A549 (cell line): ENCODE data around the gene URGCP.

Experiments
- BHLHE40 ChIP-seq: IDR thresholded peaks from 2 replicates; pipeline ENCODE4 v1.6.1; 2012; ENCODE audit warnings: low read depth, low read length, inconsistent platforms
- EP300 ChIP-seq, 2 experiments: fragments of >200 bp; sonication (Bioruptor Twin); formaldehyde crosslinking; IDR thresholded peaks; 2 replicates in 1 of 2; 3 replicates in 1 of 2; pipeline ENCODE4 v1.6.1; 2016 to 2017
- NFE2L2 ChIP-seq: fragments of 150-350 bp; conservative IDR thresholded peaks from 2 replicates; pipeline ENCODE4 v1.6.1; 2014; ENCODE audit warnings: low read length
- POLR2A ChIP-seq: IDR thresholded peaks from 2 replicates; pipeline ENCODE4 v1.6.1; 2012; ENCODE audit warnings: mild to moderate bottlenecking, low read length
- RAD21 ChIP-seq, 2 experiments: fragments of >200 bp in 1 of 2; sonication (Bioruptor Twin) in 1 of 2; formaldehyde crosslinking in 1 of 2; IDR thresholded peaks in 1 of 2; conservative IDR thresholded peaks in 1 of 2; 2 replicates in 1 of 2; 3 replicates in 1 of 2; pipeline ENCODE4 v1.6.1; 2012 to 2018; ENCODE audit warnings: inconsistent platforms in 1 of 2
- RFX5 ChIP-seq: fragments of 450-650 bp; IDR thresholded peaks from 2 replicates; pipeline ENCODE4 v1.7.1; 2014; ENCODE audit warnings: antibody characterized with exemption, mild to moderate bottlenecking, moderate library complexity
- RNF2 ChIP-seq: fragments of 200-600 bp; sonication (generic); IDR thresholded peaks from 2 replicates; pipeline ENCODE4 v1.6.1; 2016; ENCODE audit warnings: low read depth, mild to moderate bottlenecking, antibody characterized with exemption, moderate library complexity, borderline replicate concordance
- TF ChIP-seq, protein P1 (sequence below): fragments of >200 bp; sonication (Bioruptor Twin); formaldehyde crosslinking; IDR thresholded peaks from 3 replicates; pipeline ENCODE4 v1.5.1; 2016
- TF ChIP-seq, protein P2 (sequence below): fragments of 200-600 bp; sonication (generic); IDR thresholded peaks from 2 replicates; pipeline ENCODE4 v1.6.1; 2016; ENCODE audit warnings: antibody characterized with exemption, mild to moderate bottlenecking, moderate library complexity
- TF ChIP-seq, protein P3 (sequence below): IDR thresholded peaks from 2 replicates; pipeline ENCODE4 v1.6.1; 2012

DNA sequence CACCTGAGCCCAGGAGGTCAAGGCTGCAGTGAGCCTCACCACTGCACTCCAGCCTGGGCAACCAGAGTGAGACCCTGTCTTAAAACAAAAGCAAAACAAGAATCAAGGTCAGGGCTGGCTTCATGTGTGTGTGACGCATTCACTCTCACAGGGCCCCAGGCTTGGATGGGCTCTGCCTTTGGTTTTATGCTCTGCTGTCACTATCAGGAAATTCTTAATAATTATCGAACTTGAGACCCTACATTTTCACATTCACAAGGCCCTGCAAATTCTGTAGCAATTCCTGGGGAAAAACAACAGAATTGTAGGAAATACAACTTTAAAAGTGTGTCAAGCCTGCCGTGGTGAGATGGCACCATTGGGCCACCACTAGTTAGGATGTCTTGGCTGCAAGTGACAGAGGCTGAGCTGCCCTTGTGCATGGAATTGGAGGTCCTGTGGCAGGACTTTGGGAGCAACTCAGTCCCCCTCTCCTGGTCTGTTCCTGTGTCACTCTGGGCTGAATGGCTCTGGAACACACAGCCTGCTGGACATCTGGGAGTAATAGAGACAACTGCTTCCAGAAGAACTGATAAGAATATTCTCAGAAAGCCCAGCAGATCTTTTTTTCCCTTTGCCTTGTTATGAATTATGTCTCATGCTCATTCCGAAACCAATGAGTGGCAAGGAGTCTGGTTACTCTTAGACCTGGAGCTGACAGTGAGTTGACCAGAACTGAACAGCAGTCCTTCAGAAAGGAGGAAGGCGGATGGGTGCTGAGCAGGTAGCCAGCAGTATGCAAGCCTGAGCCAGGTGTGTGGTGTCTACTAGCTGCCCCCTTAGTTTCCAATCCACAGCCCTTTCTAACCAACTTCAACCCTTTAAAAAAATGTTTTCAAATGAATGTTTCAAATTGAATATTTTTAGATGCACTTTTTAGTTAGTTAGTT, 23.4 kb upstream of the URGCP start:
- TF ChIP-seq RFX5, result no peak
- TF ChIP-seq, protein P1, sequence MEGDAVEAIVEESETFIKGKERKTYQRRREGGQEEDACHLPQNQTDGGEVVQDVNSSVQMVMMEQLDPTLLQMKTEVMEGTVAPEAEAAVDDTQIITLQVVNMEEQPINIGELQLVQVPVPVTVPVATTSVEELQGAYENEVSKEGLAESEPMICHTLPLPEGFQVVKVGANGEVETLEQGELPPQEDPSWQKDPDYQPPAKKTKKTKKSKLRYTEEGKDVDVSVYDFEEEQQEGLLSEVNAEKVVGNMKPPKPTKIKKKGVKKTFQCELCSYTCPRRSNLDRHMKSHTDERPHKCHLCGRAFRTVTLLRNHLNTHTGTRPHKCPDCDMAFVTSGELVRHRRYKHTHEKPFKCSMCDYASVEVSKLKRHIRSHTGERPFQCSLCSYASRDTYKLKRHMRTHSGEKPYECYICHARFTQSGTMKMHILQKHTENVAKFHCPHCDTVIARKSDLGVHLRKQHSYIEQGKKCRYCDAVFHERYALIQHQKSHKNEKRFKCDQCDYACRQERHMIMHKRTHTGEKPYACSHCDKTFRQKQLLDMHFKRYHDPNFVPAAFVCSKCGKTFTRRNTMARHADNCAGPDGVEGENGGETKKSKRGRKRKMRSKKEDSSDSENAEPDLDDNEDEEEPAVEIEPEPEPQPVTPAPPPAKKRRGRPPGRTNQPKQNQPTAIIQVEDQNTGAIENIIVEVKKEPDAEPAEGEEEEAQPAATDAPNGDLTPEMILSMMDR, result no peak
- TF ChIP-seq, protein P2, sequence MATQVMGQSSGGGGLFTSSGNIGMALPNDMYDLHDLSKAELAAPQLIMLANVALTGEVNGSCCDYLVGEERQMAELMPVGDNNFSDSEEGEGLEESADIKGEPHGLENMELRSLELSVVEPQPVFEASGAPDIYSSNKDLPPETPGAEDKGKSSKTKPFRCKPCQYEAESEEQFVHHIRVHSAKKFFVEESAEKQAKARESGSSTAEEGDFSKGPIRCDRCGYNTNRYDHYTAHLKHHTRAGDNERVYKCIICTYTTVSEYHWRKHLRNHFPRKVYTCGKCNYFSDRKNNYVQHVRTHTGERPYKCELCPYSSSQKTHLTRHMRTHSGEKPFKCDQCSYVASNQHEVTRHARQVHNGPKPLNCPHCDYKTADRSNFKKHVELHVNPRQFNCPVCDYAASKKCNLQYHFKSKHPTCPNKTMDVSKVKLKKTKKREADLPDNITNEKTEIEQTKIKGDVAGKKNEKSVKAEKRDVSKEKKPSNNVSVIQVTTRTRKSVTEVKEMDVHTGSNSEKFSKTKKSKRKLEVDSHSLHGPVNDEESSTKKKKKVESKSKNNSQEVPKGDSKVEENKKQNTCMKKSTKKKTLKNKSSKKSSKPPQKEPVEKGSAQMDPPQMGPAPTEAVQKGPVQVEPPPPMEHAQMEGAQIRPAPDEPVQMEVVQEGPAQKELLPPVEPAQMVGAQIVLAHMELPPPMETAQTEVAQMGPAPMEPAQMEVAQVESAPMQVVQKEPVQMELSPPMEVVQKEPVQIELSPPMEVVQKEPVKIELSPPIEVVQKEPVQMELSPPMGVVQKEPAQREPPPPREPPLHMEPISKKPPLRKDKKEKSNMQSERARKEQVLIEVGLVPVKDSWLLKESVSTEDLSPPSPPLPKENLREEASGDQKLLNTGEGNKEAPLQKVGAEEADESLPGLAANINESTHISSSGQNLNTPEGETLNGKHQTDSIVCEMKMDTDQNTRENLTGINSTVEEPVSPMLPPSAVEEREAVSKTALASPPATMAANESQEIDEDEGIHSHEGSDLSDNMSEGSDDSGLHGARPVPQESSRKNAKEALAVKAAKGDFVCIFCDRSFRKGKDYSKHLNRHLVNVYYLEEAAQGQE, result no peak
- TF ChIP-seq RNF2, result no peak
- TF ChIP-seq, protein P3, sequence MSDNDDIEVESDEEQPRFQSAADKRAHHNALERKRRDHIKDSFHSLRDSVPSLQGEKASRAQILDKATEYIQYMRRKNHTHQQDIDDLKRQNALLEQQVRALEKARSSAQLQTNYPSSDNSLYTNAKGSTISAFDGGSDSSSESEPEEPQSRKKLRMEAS, result no peak
- no peak for TF ChIP-seq EP300 (IDR thresholded peaks at IDR 0.05)
- no peak for TF ChIP-seq BHLHE40
- TF ChIP-seq POLR2A, result no peak
- TF ChIP-seq RAD21 (conservative IDR thresholded peaks at IDR 0.05 in 1 of 2, IDR thresholded peaks at IDR 0.05 in 1 of 2), result no peak
- TF ChIP-seq NFE2L2, result no peak
